Karpas-422 (cell line): ENCODE results near the gene SIL1. TPM values are rescaled to one million over a fixed set of nuclear protein-coding genes. Genes with fewer than 3 reads are reported as not detected.

Experiments
- DNase-seq: peaks from one replicate; pipeline ENCODE4 v3.0.0-alpha.2; 2015
- H2AFZ ChIP-seq: fragments of 200-600 bp; sonication (generic); 2 replicates; pipeline ENCODE4 v1.6.1; 2014; ENCODE audit warnings: antibody characterized with exemption, low read length, mixed read lengths
- H3K27ac ChIP-seq: fragments of 200-600 bp; sonication (generic); 2 replicates; pipeline ENCODE4 v1.5.1; 2014; ENCODE audit warnings: mild to moderate bottlenecking, low read length, moderate library complexity
- H3K27me3 ChIP-seq: fragments of 200-600 bp; sonication (generic); 2 replicates; pipeline ENCODE4 v1.6.1; 2014; ENCODE audit warnings: low read length, mixed read lengths
- H3K36me3 ChIP-seq: fragments of 200-600 bp; sonication (generic); 2 replicates; pipeline ENCODE4 v1.6.1; 2014; ENCODE audit warnings: low read length, mixed read lengths; ENCODE audit not compliant: insufficient read depth
- H3K4me1 ChIP-seq: fragments of 200-600 bp; sonication (generic); 2 replicates; pipeline ENCODE4 v1.6.1; 2014; ENCODE audit warnings: mild to moderate bottlenecking, low read length, mixed read lengths
- H3K4me2 ChIP-seq: fragments of 200-600 bp; sonication (generic); 2 replicates; pipeline ENCODE4 v1.6.1; 2014; ENCODE audit warnings: low read length, low read depth, mild to moderate bottlenecking; ENCODE audit not compliant: poor library complexity, severe bottlenecking
- H3K4me3 ChIP-seq: fragments of 200-600 bp; sonication (generic); 2 replicates; pipeline ENCODE4 v1.5.1; 2014; ENCODE audit warnings: mild to moderate bottlenecking, antibody characterized with exemption, low read length, mixed read lengths
- H3K79me2 ChIP-seq: fragments of 200-600 bp; sonication (generic); 2 replicates; pipeline ENCODE4 v1.6.1; 2014; ENCODE audit warnings: mild to moderate bottlenecking, low read length, mixed read lengths
- H3K9ac ChIP-seq: fragments of 200-600 bp; sonication (generic); 2 replicates; pipeline ENCODE4 v1.6.0; 2014; ENCODE audit warnings: low read length
- H3K9me2 ChIP-seq: fragments of 200-600 bp; sonication (generic), shearing (Covaris generic); replicated peaks from 2 replicates; pipeline ENCODE4 v1.6.0; 2014; ENCODE audit warnings: mild to moderate bottlenecking, low read length, moderate library complexity; ENCODE audit not compliant: insufficient read depth
- H3K9me3 ChIP-seq: fragments of 300-700, 200-600 bp; sonication (generic); 2 replicates; pipeline ENCODE4 v1.6.1; 2014; ENCODE audit warnings: low read length, mixed read lengths
- H4K20me1 ChIP-seq: fragments of 200-600 bp; sonication (generic); 2 replicates; pipeline ENCODE4 v1.6.1; 2014; ENCODE audit warnings: mild to moderate bottlenecking, antibody characterized with exemption, low read length, low read depth; ENCODE audit not compliant: insufficient read depth
- total RNA-seq: library from RNA; depleted of rRNA; stranded (reverse); fragments of >200 nt; shearing (Covaris generic); gene quantifications from 2 replicates; pipeline ENCODE4 v1.2.3, GENCODE V29; 2014; ENCODE audit warnings: low replicate concordance

The SIL1 gene
- total RNA-seq, 1 experiment from 2014 or later = 10.7 TPM

- Histone ChIP-seq H4K20me1 (peaks cover 9% of the 10 kb centered on the region; the same call in 1 of the 2 replicates), H3K27ac (no peak overlapping the region), H2AFZ (no peak overlapping the region), H3K79me2 (no peaks in the 10 kb centered on the region), H3K36me3 (no peaks in the 10 kb centered on the region), H3K4me2 (no peak overlapping the region), H3K9me3 (no peaks in the 10 kb centered on the region), H3K9ac (no peak overlapping the region), H3K4me1 (no peaks in the 10 kb centered on the region), H3K4me3 (no peak overlapping the region), H3K9me2 (no peaks in the 10 kb centered on the region), H3K27me3 (no peaks in the 10 kb centered on the region)
- no peak for DNase-seq
Observed at GRCh38 chr5:138961221-138961620, 236.9 kb downstream of the SIL1 start.

- Histone ChIP-seq H3K36me3 (no peaks in the 10 kb centered on the region), H3K79me2 (no peaks in the 10 kb centered on the region), H3K4me1 (no peaks in the 10 kb centered on the region), H3K9ac (no peak overlapping the region), H3K9me2 (no peaks in the 10 kb centered on the region), H3K4me2 (no peak overlapping the region), H3K9me3 (no peaks in the 10 kb centered on the region), H2AFZ (no peak overlapping the region), H3K27ac (no peak overlapping the region), H3K27me3 (no peaks in the 10 kb centered on the region), H3K4me3 (no peak overlapping the region), H4K20me1 (peaks cover 9% of the 10 kb centered on the region; the same call in 1 of the 2 replicates)
- DNase-seq = no peak
Observed at GRCh38 chr5:138960145-138960692, 237.9 kb downstream of the SIL1 start.

GRCh38 chr5:138956801-138957200 lies 241.4 kb downstream of the SIL1 start:
- Histone ChIP-seq H3K4me1 (no peaks in the 10 kb centered on the region), H3K27ac (no peak overlapping the region), H4K20me1 (peaks cover 5% of the 10 kb centered on the region; the same call in 1 of the 2 replicates), H3K36me3 (no peaks in the 10 kb centered on the region), H3K9me2 (no peaks in the 10 kb centered on the region), H3K79me2 (no peaks in the 10 kb centered on the region), H3K9me3 (no peaks in the 10 kb centered on the region), H3K4me3 (no peak overlapping the region), H2AFZ (no peak overlapping the region), H3K27me3 (no peaks in the 10 kb centered on the region), H3K4me2 (no peak overlapping the region), H3K9ac (no peak overlapping the region)
- no peak for DNase-seq

GRCh38 chr5:138955671-138956295 lies 242.4 kb downstream of the SIL1 start:
- Histone ChIP-seq H3K36me3 (no peaks in the 10 kb centered on the region), H4K20me1 (peaks cover 2% of the 10 kb centered on the region; the same call in 1 of the 2 replicates), H3K9ac (no peak overlapping the region), H3K9me3 (no peaks in the 10 kb centered on the region), H3K4me2 (no peak overlapping the region), H3K4me1 (no peaks in the 10 kb centered on the region), H3K79me2 (no peaks in the 10 kb centered on the region), H3K4me3 (no peak overlapping the region), H2AFZ (no peak overlapping the region), H3K27ac (no peak overlapping the region), H3K9me2 (no peaks in the 10 kb centered on the region), H3K27me3 (no peaks in the 10 kb centered on the region)
- no peak for DNase-seq

- Histone ChIP-seq H3K9me2 (no peaks in the 10 kb centered on the region), H3K27ac (no peak overlapping the region), H3K4me2 (no peak overlapping the region), H3K79me2 (no peaks in the 10 kb centered on the region), H3K9ac (no peak overlapping the region), H2AFZ (no peak overlapping the region), H3K27me3 (no peaks in the 10 kb centered on the region), H3K4me1 (no peaks in the 10 kb centered on the region), H4K20me1 (peaks cover 2% of the 10 kb centered on the region; the same call in 1 of the 2 replicates), H3K36me3 (no peaks in the 10 kb centered on the region), H3K4me3 (no peak overlapping the region), H3K9me3 (no peaks in the 10 kb centered on the region)
- DNase-seq = no peak
Observed at GRCh38 chr5:138955013-138955660, 243.0 kb downstream of the SIL1 start.

- Histone ChIP-seq H3K36me3 (no peaks in the 10 kb centered on the region), H3K27me3 (no peaks in the 10 kb centered on the region), H3K4me2 (no peak overlapping the region), H3K9me2 (no peaks in the 10 kb centered on the region), H3K79me2 (no peaks in the 10 kb centered on the region), H3K4me1 (no peaks in the 10 kb centered on the region), H3K9ac (no peak overlapping the region), H3K9me3 (no peaks in the 10 kb centered on the region), H3K27ac (no peak overlapping the region), H3K4me3 (no peak overlapping the region), H2AFZ (no peak overlapping the region), H4K20me1 (peaks cover 2% of the 10 kb centered on the region; the same call in 1 of the 2 replicates)
- no peak for DNase-seq
Observed at GRCh38 chr5:138954257-138955012, 243.7 kb downstream of the SIL1 start.

- no peaks in the 10 kb centered on the region for H3K27me3 ChIP-seq
- H3K9ac ChIP-seq = no peak overlapping the region
- H3K4me3 ChIP-seq = no peak overlapping the region
- H3K27ac ChIP-seq = no peak overlapping the region
- no peak for DNase-seq
- no peaks in the 10 kb centered on the region for H3K79me2 ChIP-seq
- H4K20me1 ChIP-seq = peaks cover 2% of the 10 kb centered on the region; the same call in 1 of the 2 replicates
- no peaks in the 10 kb centered on the region for H3K36me3 ChIP-seq
- no peaks in the 10 kb centered on the region for H3K9me2 ChIP-seq
- no peaks in the 10 kb centered on the region for H3K9me3 ChIP-seq
- no peak overlapping the region for H3K4me2 ChIP-seq
- H2AFZ ChIP-seq = no peak overlapping the region
- H3K4me1 ChIP-seq = no peaks in the 10 kb centered on the region
Observed at GRCh38 chr5:138953387-138954256, 244.5 kb downstream of the SIL1 start.
